T1000 (cell line): ENCODE measurements around the gene NAAA.
"Not testable (repeated sequence)": the region's sequence is repeated elsewhere in the genome, so short reads cannot be mapped to it uniquely, and the experiment has no call there.

Experiments
- DNase-seq: peaks from one replicate; lab custom pipeline; 2025; ENCODE audit warnings: mixed read lengths; lab: John Stamatoyannopoulos, UW

NAAA gene

DNA sequence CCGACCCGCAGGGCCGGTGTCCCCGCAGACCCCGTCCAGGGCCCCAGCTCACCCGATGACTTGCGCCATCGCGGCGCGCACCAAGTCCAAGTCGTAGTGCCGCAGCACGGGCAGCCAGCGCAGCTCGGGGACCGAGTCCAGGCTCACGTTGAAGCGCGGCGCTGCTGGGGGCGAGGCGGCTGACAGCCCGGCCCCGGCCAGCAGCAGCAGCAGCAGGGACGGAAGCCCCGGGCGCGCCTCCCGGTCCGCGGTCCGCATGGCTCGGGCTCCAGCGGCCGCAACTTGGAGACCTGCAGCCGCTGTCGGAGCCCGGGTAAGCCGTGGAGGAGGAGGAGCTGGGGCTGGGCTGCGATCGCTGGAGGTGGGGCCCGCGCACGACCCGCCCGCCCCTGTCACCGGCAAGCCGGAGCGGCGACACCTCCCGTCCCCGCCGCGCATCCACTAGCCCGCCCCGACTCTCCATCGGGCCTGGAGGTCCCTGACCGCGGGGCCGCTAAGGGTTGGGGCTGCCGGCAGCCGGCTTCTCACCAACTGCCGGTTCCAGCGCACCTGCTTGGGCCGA, at the start of gene NAAA:
NAAA (minus strand) TSS at position 322 of the 562 bp plus-strand sequence; CDS start at position 258, 64 bp downstream.
- peak; percentile 29 for DNase-seq

DNA sequence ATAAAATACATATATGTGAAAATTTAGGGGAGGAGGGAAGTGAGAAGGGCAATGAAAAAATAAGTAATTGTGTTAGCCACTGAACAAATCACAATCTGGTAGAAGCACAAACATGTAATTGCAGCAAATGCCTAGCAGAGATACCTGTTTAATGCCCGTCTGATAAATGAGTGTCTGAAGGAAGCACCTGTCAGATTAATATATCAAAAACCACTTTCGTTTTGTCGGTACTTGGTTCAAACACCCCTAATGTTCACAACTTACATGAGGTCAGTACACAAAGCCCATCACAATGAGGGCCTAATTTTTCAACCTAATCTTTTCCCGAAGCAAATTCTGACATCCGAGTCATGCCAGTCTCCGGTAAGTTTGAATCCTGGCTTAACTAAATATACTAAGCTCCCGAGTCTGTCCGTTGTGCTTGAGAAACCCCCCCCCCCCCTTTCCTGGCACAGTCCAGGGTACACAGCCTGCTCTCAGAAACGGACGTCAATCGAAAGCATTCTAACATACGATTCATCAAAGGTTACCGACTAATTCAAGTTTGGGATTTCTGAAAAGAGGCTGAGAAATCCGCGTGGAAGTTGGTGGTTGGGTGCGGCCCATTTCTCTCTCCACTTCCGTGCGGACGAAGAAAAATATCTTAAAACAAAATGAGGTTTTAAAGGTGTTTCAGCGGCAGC, 49.2 kb upstream of the NAAA start:
- no peak for DNase-seq

GRCh38 chr4:75985116-75985515, 44.3 kb upstream of the NAAA start:
- DNase-seq, result no peak

DNA sequence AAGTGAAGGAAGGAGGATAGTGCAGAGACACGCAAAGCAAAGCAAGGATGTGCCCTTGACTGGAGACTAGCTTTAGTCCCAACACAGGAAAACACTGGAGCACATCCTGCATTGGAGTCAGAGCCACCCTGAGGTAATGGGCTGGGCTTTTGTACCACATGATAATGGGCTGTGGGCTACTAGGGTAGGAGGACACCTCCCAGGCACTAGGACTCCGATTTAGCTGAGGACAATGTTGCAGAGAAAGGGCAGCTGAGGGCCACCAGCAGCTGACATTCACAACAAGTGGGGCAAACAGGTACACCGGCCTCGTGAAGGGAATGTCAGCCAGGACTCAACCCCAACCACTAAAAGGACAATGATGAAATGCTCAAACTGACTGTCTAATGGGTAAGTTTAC, 39.8 kb upstream of the NAAA start:
- DNase-seq, result no peak

- no peak for DNase-seq
These were observed 35.4 kb upstream of the NAAA start for GRCh38 chr4:75976177-75976576.

DNA sequence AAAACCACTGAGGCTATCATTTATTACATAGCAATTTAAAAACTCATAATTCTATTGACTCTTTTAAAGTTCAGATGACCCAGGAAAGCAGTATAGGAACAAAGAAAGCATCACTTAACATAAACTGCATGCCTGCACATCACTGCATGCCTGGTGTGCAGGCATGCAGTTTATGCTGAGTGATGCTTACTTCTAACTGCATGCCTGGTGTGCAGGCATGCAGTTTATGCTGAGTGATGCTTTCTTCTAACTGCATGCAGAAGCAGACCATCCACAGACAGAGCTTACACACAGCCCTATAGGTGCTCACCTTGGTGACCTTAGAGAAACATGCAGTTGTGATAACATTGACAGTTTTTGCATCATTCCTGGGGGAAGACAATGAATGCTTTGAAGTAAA, 33.0 kb upstream of the NAAA start:
- no peak for DNase-seq

DNA sequence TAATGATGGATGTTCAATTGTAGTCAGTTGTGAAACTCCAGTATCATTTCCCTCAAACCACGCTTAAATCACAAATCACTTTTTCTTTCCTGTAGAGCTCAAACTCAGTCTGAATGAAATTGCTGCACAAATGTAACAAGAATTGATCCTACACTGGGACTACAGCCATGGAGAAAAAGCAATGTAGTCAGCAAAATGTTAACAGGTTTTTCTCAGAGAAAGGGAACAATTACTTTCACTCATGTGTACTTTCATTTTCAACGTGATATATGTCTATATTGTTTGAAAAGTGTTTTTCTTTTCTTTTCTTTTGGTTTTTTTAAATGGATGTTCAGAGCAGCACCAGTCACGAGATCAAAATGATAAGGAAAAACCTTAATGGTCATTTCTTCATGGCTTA, 27.3 kb upstream of the NAAA start:
- no peak for DNase-seq

DNA sequence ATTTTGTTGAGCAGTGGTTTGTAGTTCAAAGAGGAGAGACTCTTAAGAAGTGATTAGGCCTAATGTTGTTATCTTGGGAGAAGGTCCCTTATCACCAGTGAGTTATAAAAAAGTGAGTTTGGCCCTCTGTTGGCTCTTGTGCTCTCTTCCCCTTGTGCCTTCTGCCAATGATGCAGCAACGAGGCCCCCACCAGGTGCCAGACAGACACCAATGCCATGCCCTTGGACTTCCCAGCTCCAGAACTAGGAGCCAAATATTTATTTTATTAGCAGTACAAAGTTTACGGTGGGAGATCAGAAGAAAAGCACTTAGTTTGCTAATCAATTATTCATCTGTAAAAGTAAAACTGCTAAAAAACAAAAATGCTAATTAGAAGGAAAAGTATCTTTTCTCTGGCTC, 22.7 kb upstream of the NAAA start:
- DNase-seq, result no peak

- DNase-seq, result not testable (repeated sequence)
These were observed 21.3 kb upstream of the NAAA start for GRCh38 chr4:75962072-75962471.

- DNase-seq, result not testable (repeated sequence)
These were observed 17.7 kb upstream of the NAAA start for GRCh38 chr4:75958546-75958945.

DNA sequence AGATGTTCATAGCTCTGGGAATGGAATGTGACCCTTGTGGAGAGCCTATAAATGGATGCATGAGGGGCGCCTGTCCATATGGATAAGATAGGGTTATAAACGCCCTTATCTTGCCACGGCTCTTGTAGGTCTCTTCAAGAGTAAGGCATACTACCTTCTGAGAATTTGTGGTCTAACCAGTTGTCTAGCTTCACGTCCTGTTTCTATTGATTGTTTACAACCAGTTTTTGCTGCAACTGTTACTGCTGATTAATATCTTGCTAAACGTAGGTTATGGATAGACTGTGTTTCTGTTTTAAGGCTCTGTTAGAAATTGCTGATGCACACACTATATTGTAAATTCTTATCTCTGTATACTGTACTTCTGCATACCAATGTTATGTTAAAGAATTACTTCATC, 14.0 kb upstream of the NAAA start:
- not testable (repeated sequence) for DNase-seq

- no peak for DNase-seq
These were observed 12.7 kb upstream of the NAAA start for GRCh38 chr4:75953509-75953908.

- DNase-seq, result no peak
These were observed 9.5 kb upstream of the NAAA start for GRCh38 chr4:75950213-75950815.

DNA sequence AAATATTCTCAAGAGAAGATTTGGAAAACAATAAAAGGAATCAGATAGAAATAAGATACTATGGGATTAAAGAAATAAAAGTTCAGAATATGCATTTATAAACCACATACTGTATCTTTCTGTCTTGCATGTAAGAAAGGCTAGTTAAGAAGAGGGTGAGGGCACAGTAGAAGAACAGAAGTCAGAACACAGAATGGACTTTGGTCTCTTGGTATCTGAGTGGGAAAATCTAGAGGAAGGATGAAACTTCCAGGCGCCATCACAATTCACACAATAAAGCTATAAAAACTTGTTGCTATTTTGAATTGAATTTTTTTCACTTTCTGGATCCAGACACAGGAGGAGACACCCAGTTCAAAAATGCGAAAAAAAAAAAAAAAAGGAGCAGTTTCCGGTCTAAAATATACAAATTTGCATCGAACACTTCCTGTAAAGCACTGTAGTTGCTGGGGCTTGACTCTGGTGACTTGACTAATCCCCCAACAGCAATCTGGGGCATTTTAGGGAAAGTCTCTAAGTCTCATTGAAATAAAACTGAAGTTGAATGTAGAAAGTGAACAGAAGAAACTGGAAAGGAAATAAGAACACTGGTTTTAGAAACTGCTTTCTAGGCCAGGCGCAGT, 8.1 kb upstream of the NAAA start:
- DNase-seq, result no peak

- DNase-seq, result peak; percentile 29
These were observed 722 bp downstream of the NAAA start for GRCh38 chr4:75939890-75940691.

- DNase-seq, result no peak
These were observed 5.2 kb downstream of the NAAA start for GRCh38 chr4:75935628-75936027.

- DNase-seq, result no peak
These were observed 10.7 kb downstream of the NAAA start for GRCh38 chr4:75930152-75930551.

- DNase-seq, result not testable (repeated sequence)
These were observed 15.9 kb downstream of the NAAA start for GRCh38 chr4:75924916-75925315.

- no peak for DNase-seq
These were observed 16.4 kb downstream of the NAAA start for GRCh38 chr4:75924309-75924827.

- no peak for DNase-seq
These were observed 18.2 kb downstream of the NAAA start for GRCh38 chr4:75922588-75922987.

GRCh38 chr4:75921910-75922309, 18.9 kb downstream of the NAAA start:
- DNase-seq, result no peak

DNA sequence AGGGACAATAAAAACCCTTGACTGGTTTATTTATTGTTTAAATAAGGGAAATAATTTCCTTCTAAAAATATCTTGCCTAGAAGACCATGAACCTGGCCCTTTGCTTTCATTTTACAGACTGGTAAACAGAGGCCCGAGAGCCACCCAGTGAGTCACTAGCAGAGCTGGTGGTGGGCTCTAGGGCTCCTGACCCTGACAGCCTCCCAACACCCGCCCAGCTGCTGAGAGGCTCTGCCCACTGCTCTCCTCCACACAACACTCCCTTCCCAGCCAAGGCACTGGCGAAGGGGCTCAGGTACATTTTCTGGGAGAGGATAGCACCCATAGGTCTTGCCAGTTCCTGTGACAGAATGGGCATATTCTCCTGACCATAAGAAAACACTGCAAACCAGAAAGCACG, 20.5 kb downstream of the NAAA start:
- DNase-seq, result no peak
